H1 (cell line): ENCODE data around the gene TARP.

ENCODE experiments used
- CTCF ChIA-PET: fragments of 300-600 bp; sonication (Branson Sonifier 250); formaldehyde crosslinking; loops from one replicate; lab custom pipeline; 2021; ENCODE audit not compliant: partially characterized antibody; lab: Charles Lee
- POLR2A ChIA-PET: fragments of 300-600 bp; sonication (Branson Sonifier 250); formaldehyde crosslinking; loops from one replicate; lab custom pipeline; 2021; ENCODE audit warnings: inconsistent platforms; ENCODE audit not compliant: partially characterized antibody; lab: Charles Lee
- DNase-seq, 2 experiments: peaks; one replicate each; pipeline versions ENCODE4 v3.0.0 to v3.0.0-alpha.2; 2010 to 2022; ENCODE audit warnings: low spot score in 2 of 2, low read depth in 1 of 2, mixed read lengths in 1 of 2
- FAIRE-seq: peaks from 2 replicates; lab custom pipeline; 2011; peaks lifted over from hg19 to GRCh38; lab: Jason Lieb, UNC
- H2AFZ ChIP-seq: 2 replicates; pipeline ENCODE4 v1.8.1; 2012; ENCODE audit warnings: low read length, inconsistent platforms
- H2AK5ac ChIP-seq: 2 replicates; pipeline ENCODE4 v1.6.1; 2013; ENCODE audit warnings: low read depth, low read length
- H2BK120ac ChIP-seq: replicated peaks from 2 replicates; pipeline ENCODE3; 2013; ENCODE audit warnings: low read depth, low read length, inconsistent platforms
- H2BK12ac ChIP-seq: 2 replicates; pipeline ENCODE4 v1.6.1; 2013; ENCODE audit warnings: low read depth, low read length
- H2BK15ac ChIP-seq: 2 replicates; pipeline ENCODE4 v1.6.1; 2013; ENCODE audit warnings: low read length
- H2BK20ac ChIP-seq: 2 replicates; pipeline ENCODE4 v1.6.1; 2013; ENCODE audit warnings: low read length
- H2BK5ac ChIP-seq: 2 replicates; pipeline ENCODE4 v1.6.1; 2013; ENCODE audit warnings: low read depth, low read length
- H3K14ac ChIP-seq: 2 replicates; pipeline ENCODE4 v1.6.1; 2013; ENCODE audit warnings: inconsistent platforms; ENCODE audit not compliant: insufficient read length
- H3K18ac ChIP-seq: 2 replicates; pipeline ENCODE4 v1.6.1; 2013; ENCODE audit warnings: low read length; ENCODE audit errors: extremely low read depth
- H3K23ac ChIP-seq: 2 replicates; pipeline ENCODE4 v1.6.1; 2013; ENCODE audit warnings: inconsistent platforms; ENCODE audit not compliant: insufficient read length
- H3K23me2 ChIP-seq: 2 replicates; pipeline ENCODE4 v1.6.1; 2013; ENCODE audit warnings: low read depth, low read length
- H3K27ac ChIP-seq: 2 replicates; pipeline ENCODE4 v1.6.1; 2011; ENCODE audit warnings: low read depth, low read length, inconsistent platforms
- H3K27me3 ChIP-seq, 4 experiments: replicated peaks in 1 of 4; 1 replicate in 1 of 4; 2 replicates in 3 of 4; pipeline versions ENCODE4 v1.6.1 to v1.8.1; 2011 to 2013; ENCODE audit warnings: low read length in 3 of 4, mild to moderate bottlenecking in 3 of 4, inconsistent platforms in 2 of 4, mixed read lengths in 2 of 4, moderate library complexity in 1 of 4; ENCODE audit not compliant: control insufficient read depth in 3 of 4, insufficient read depth in 3 of 4; ENCODE audit errors: extremely low read depth in 1 of 4
- H3K36me3 ChIP-seq, 4 experiments: 2 replicates each; pipeline versions ENCODE4 v1.6.1 to v1.8.1; 2011 to 2013; ENCODE audit warnings: mild to moderate bottlenecking in 4 of 4, low read length in 3 of 4, moderate library complexity in 2 of 4, control low read depth in 1 of 4, inconsistent platforms in 1 of 4; ENCODE audit not compliant: insufficient read depth in 4 of 4, control insufficient read depth in 2 of 4
- H3K4ac ChIP-seq: replicated peaks from 2 replicates; pipeline ENCODE3; 2013; ENCODE audit warnings: low read length, low read depth, mixed read lengths, inconsistent platforms; ENCODE audit not compliant: insufficient read length
- H3K4me1 ChIP-seq, 4 experiments: replicated peaks in 1 of 4; 1 replicate in 1 of 4; 2 replicates in 3 of 4; pipeline versions ENCODE4 v1.6.1 to v1.8.1; 2011 to 2013; ENCODE audit warnings: low read length in 3 of 4, inconsistent platforms in 2 of 4, mixed read lengths in 1 of 4; ENCODE audit not compliant: insufficient read depth in 4 of 4, control insufficient read depth in 3 of 4
- H3K4me2 ChIP-seq, 2 experiments: 2 replicates each; pipeline versions ENCODE4 v1.6.1 to v1.8.1; 2011 to 2013; ENCODE audit warnings: low read depth in 2 of 2, low read length in 2 of 2, control low read depth in 1 of 2, inconsistent platforms in 1 of 2, mild to moderate bottlenecking in 1 of 2; ENCODE audit not compliant: insufficient read depth in 1 of 2
- H3K4me3 ChIP-seq, 4 experiments: fragments of 200-600, 300-600 bp in 1 of 4; sonication (generic), shearing (Covaris generic), sonication (Bioruptor Twin) in 1 of 4; 2 replicates each; pipeline versions ENCODE4 v1.5.1 to v1.8.1; 2011 to 2016; ENCODE audit warnings: low read length in 4 of 4, low read depth in 3 of 4, control low read depth in 2 of 4, inconsistent platforms in 2 of 4, mild to moderate bottlenecking in 2 of 4, mixed read lengths in 1 of 4, moderate library complexity in 1 of 4; ENCODE audit not compliant: insufficient read depth in 2 of 4; ENCODE audit errors: extremely low read depth in 1 of 4
- H3K56ac ChIP-seq: replicated peaks from 2 replicates; pipeline ENCODE3; 2013; ENCODE audit warnings: low read depth, mild to moderate bottlenecking, mixed read lengths, low read length, inconsistent platforms; ENCODE audit not compliant: insufficient read length
- H3K79me1 ChIP-seq: 2 replicates; pipeline ENCODE4 v1.6.1; 2013; ENCODE audit warnings: low read depth, low read length, control low read depth
- H3K79me2 ChIP-seq, 2 experiments: 2 replicates each; pipeline versions ENCODE4 v1.6.1 to v1.8.1; 2012 to 2013; ENCODE audit warnings: low read length in 2 of 2, mild to moderate bottlenecking in 2 of 2, inconsistent platforms in 1 of 2; ENCODE audit not compliant: insufficient read depth in 2 of 2, control insufficient read depth in 1 of 2
- H3K9ac ChIP-seq, 4 experiments: replicated peaks in 1 of 4; 1 replicate in 1 of 4; 2 replicates in 3 of 4; pipeline versions ENCODE4 v1.6.1 to v1.8.1; 2011 to 2013; ENCODE audit warnings: low read depth in 3 of 4, low read length in 3 of 4, control low read depth in 2 of 4, mild to moderate bottlenecking in 2 of 4, moderate library complexity in 2 of 4, inconsistent platforms in 1 of 4; ENCODE audit errors: extremely low read depth in 1 of 4
- H3K9me3 ChIP-seq, 2 experiments: 2 replicates each; pipeline versions ENCODE4 v1.6.1 to v1.8.1; 2012 to 2013; ENCODE audit warnings: mild to moderate bottlenecking in 2 of 2, moderate library complexity in 2 of 2, control low read depth in 1 of 2, inconsistent platforms in 1 of 2, low read depth in 1 of 2, low read length in 1 of 2, mixed read lengths in 1 of 2; ENCODE audit not compliant: insufficient read depth in 2 of 2
- H4K20me1 ChIP-seq, 2 experiments: replicated peaks in 1 of 2; 2 replicates each; pipeline versions ENCODE3 to v1.8.1; 2011 to 2013; ENCODE audit warnings: inconsistent platforms in 2 of 2, low read length in 2 of 2, mild to moderate bottlenecking in 1 of 2; ENCODE audit not compliant: insufficient read depth in 2 of 2, control insufficient read depth in 1 of 2
- H4K5ac ChIP-seq: 2 replicates; pipeline ENCODE4 v1.6.1; 2013; ENCODE audit warnings: low read length, low read depth, mixed read lengths, inconsistent platforms; ENCODE audit not compliant: insufficient read length
- H4K8ac ChIP-seq: 2 replicates; pipeline ENCODE4 v1.8.0; 2013; ENCODE audit warnings: mild to moderate bottlenecking, moderate library complexity, low read length, inconsistent platforms; ENCODE audit not compliant: insufficient read depth; ENCODE audit errors: extremely low read depth
- H4K91ac ChIP-seq: replicated peaks from 2 replicates; pipeline ENCODE3; 2013; ENCODE audit warnings: low read length, mixed read lengths, inconsistent platforms; ENCODE audit not compliant: insufficient read length
- BCL11A ChIP-seq, 2 experiments: IDR thresholded peaks; one replicate each; pipeline ENCODE4 v1.6.1; 2011; ENCODE audit warnings: low read depth in 2 of 2, low read length in 2 of 2, mild to moderate bottlenecking in 2 of 2
- CTCF ChIP-seq, 3 experiments: IDR thresholded peaks; 1 replicate in 2 of 3; 2 replicates in 1 of 3; pipeline versions ENCODE4 v1.5.1 to v1.6.1; 2011; ENCODE audit warnings: low read length in 3 of 3, mild to moderate bottlenecking in 3 of 3, inconsistent platforms in 2 of 3, low read depth in 1 of 3, moderate library complexity in 1 of 3; ENCODE audit not compliant: insufficient read depth in 1 of 3; ENCODE audit errors: control extremely low read depth in 1 of 3
- HDAC2 ChIP-seq, 2 experiments: fragments of 300-600 bp in 1 of 2; sonication (generic) in 1 of 2; IDR thresholded peaks; 2 replicates each; pipeline ENCODE4 v1.6.1; 2011 to 2012; ENCODE audit warnings: low read depth in 2 of 2, low read length in 2 of 2, mild to moderate bottlenecking in 2 of 2, moderate library complexity in 2 of 2, borderline replicate concordance in 1 of 2, inconsistent platforms in 1 of 2
- RBBP5 ChIP-seq: IDR thresholded peaks from 2 replicates; pipeline ENCODE4 v1.7.1; 2012; ENCODE audit warnings: low read depth, mild to moderate bottlenecking, inconsistent platforms, low read length, moderate library complexity, borderline replicate concordance
- RXRA ChIP-seq: IDR thresholded peaks from 2 replicates; pipeline ENCODE4 v1.6.1; 2011; ENCODE audit warnings: low read depth, mild to moderate bottlenecking, low read length, moderate library complexity; ENCODE audit not compliant: insufficient read depth
- SP4 ChIP-seq: IDR thresholded peaks from 2 replicates; pipeline ENCODE4 v1.6.1; 2012; ENCODE audit warnings: low read length, inconsistent platforms
- YY1 ChIP-seq: IDR thresholded peaks from 2 replicates; pipeline ENCODE4 v1.6.1; 2011; ENCODE audit warnings: low read depth, mild to moderate bottlenecking, low read length
- WGBS, 2 experiments: shearing (Covaris generic) in 1 of 2; methylation state at CpG; one replicate each; pipeline versions ENCODE4 v1.1.6 to v1.1.7; 2013 to 2015; ENCODE audit warnings: low lambda C conversion rate in 2 of 2, mixed read lengths in 2 of 2, inconsistent platforms in 1 of 2, low coverage in 1 of 2, missing lambda C conversion rate in 1 of 2; ENCODE audit not compliant: insufficient replicate concordance in 2 of 2, insufficient coverage in 1 of 2, insufficient read length in 1 of 2; ENCODE audit errors: extremely low coverage in 1 of 2, missing lambda C conversion rate in 1 of 2; 5-methylcytosine and 5-hydroxymethylcytosine counted together

The TARP gene

GRCh38 chr7:38308140-38308539 lies 34.7 kb upstream of the TARP start:
- ChIA-PET CTCF (interaction anchor here (1.0 to 3.3 kb wide), 10 partner anchors 10 to 391 kb away, joined by 3 to 27 read pairs (median 5); partner anchors contain the start of gene SFRP4), POLR2A (no interaction called here)
- Histone ChIP-seq H3K9me3 (no peaks in the 10 kb centered on the region), H4K5ac (no peak overlapping the region), H2AFZ (peak overlapping the region; percentile 53; the same call in 1 of the 2 replicates), H4K8ac (no peak overlapping the region), H3K27me3 (no peaks in the 10 kb centered on the region), H3K4me2 (no peak overlapping the region), H3K4me1 (peaks cover 0 to 5% (median 0%) of the 10 kb centered on the region in 4 experiments; a peak in 1 of 7 replicates), H2AK5ac (no peak overlapping the region), H3K79me1 (no peaks in the 10 kb centered on the region), H2BK120ac (no peak overlapping the region), H2BK12ac (no peak overlapping the region), H2BK20ac (no peak overlapping the region), H3K14ac (no peak overlapping the region), H3K36me3 (no peaks in the 10 kb centered on the region), H3K4me3 (no peak overlapping the region), H4K91ac (no peak overlapping the region), H3K9ac (no peak overlapping the region), H3K23me2 (no peaks in the 10 kb centered on the region), H3K4ac (no peak overlapping the region), H3K79me2 (no peaks in the 10 kb centered on the region), H4K20me1 (no peaks in the 10 kb centered on the region), H2BK15ac (no peak overlapping the region), H3K27ac (no peak overlapping the region), H3K56ac (no peak overlapping the region), H2BK5ac (no peak overlapping the region), H3K23ac (no peak overlapping the region), H3K18ac (no peak overlapping the region)
- no peak for FAIRE-seq
- no peak for DNase-seq
- WGBS, 2 experiments = 77% methylated on average over 2 of the region's 2 CpGs; no CpG with 5 or more reads in 1 of the 2 experiments
- TF ChIP-seq SP4 (no peak), HDAC2 (IDR thresholded peaks at IDR 0.05; ENCODE audit: borderline replicate concordance in 1 of 2, low read depth in 2 of 2, low read length in 2 of 2) (no peak), CTCF (IDR thresholded peaks at IDR 0.05; ENCODE audit: control extremely low read depth in 1 of 3, insufficient read depth in 1 of 3, low read depth in 1 of 3, low read length in 3 of 3) (no peak), YY1 (no peak), BCL11A (IDR thresholded peaks at IDR 0.05; ENCODE audit: low read depth in 2 of 2, low read length in 2 of 2) (no peak), RBBP5 (no peak), RXRA (no peak)
